Neural progenitor cell (in vitro differentiated cells): ENCODE data around the gene ZNF620. TPM values are rescaled to one million over a fixed set of nuclear protein-coding genes. Genes with fewer than 3 reads are reported as not detected.

Source experiments
- DNase-seq: peaks from one replicate; pipeline ENCODE4 v3.0.0-alpha.2; 2016; ENCODE audit warnings: low spot score
- H2AFZ ChIP-seq: fragments of 200-600 bp; sonication (generic); replicated peaks from 2 replicates; pipeline ENCODE4 v1.6.1; 2016; ENCODE audit warnings: antibody characterized with exemption
- H3F3A ChIP-seq: fragments of 200-600 bp; sonication (generic); 2 replicates; pipeline ENCODE4 v1.6.1; 2016; ENCODE audit warnings: antibody characterized with exemption, low read depth
- H3K27ac ChIP-seq: fragments of 200-600 bp; sonication (generic); 2 replicates; pipeline ENCODE4 v1.5.1; 2016; ENCODE audit warnings: mild to moderate bottlenecking
- H3K27me3 ChIP-seq: fragments of 200-600 bp; sonication (generic); 2 replicates; pipeline ENCODE4 v1.6.1; 2016; ENCODE audit warnings: mild to moderate bottlenecking, moderate library complexity
- H3K36me3 ChIP-seq: fragments of 200-600 bp; sonication (generic); 2 replicates; pipeline ENCODE4 v1.5.1; 2016
- H3K4me1 ChIP-seq: fragments of 200-600 bp; sonication (generic); 2 replicates; pipeline ENCODE4 v1.6.1; 2016; ENCODE audit warnings: mixed run types
- H3K4me2 ChIP-seq: fragments of 200-600 bp; sonication (generic); 2 replicates; pipeline ENCODE4 v1.6.1; 2016
- H3K4me3 ChIP-seq: fragments of 200-600 bp; sonication (generic); 2 replicates; pipeline ENCODE4 v1.5.1; 2016
- H3K79me2 ChIP-seq: fragments of 200-600 bp; sonication (generic); 2 replicates; pipeline ENCODE4 v1.6.1; 2016; ENCODE audit warnings: low read depth
- H3K9ac ChIP-seq: fragments of 200-600 bp; sonication (generic); 2 replicates; pipeline ENCODE4 v1.6.1; 2016
- H3K9me3 ChIP-seq: fragments of 200-600 bp; sonication (generic); 2 replicates; pipeline ENCODE4 v1.5.1; 2016; ENCODE audit warnings: low read depth
- H4K20me1 ChIP-seq: fragments of 200-600 bp; sonication (generic); 2 replicates; pipeline ENCODE4 v1.6.1; 2016; ENCODE audit warnings: low read depth
- H3K27ac Mint-ChIP-seq: 3 replicates; pipeline ENCODE4 v1.8.0; 2021; ENCODE audit warnings: mixed read lengths
- H3K27me3 Mint-ChIP-seq: 2 replicates; pipeline ENCODE4 v1.8.0; 2022; ENCODE audit warnings: low read depth, mild to moderate bottlenecking, inconsistent platforms, moderate library complexity, mixed read lengths; ENCODE audit not compliant: insufficient read depth
- H3K36me3 Mint-ChIP-seq: 3 replicates; pipeline ENCODE4 v1.8.0; 2021; ENCODE audit warnings: mixed read lengths
- H3K4me1 Mint-ChIP-seq: 3 replicates; pipeline ENCODE4 v1.8.0; 2021; ENCODE audit warnings: mixed read lengths
- H3K4me3 Mint-ChIP-seq: 3 replicates; pipeline ENCODE4 v1.8.0; 2021; ENCODE audit warnings: mild to moderate bottlenecking, moderate library complexity, mixed read lengths
- H3K9me3 Mint-ChIP-seq: 3 replicates; pipeline ENCODE4 v1.8.0; 2020; ENCODE audit warnings: mixed read lengths
- EZH2 ChIP-seq: fragments of 200-600 bp; sonication (generic); IDR thresholded peaks from 2 replicates; pipeline ENCODE4 v1.6.1; 2017; ENCODE audit warnings: antibody characterized with exemption, mild to moderate bottlenecking, moderate library complexity
- EZH2phosphoT487 ChIP-seq: fragments of 200-600 bp; sonication (generic); IDR thresholded peaks from 2 replicates; pipeline ENCODE4 v1.6.1; 2017; ENCODE audit warnings: antibody characterized with exemption
- total RNA-seq: library from RNA; depleted of rRNA; stranded (reverse); fragments of >200 nt; gene quantifications from 2 replicates; pipeline ENCODE4 v1.2.3, GENCODE V29; 2015; ENCODE audit warnings: low replicate concordance
- TF ChIP-seq, protein P1 (sequence below): fragments of 200-600 bp; sonication (generic); IDR thresholded peaks from 2 replicates; pipeline ENCODE4 v1.5.1; 2017; ENCODE audit warnings: antibody characterized with exemption, mild to moderate bottlenecking

ZNF620 gene
- total RNA-seq, 1 donor from 2014 or later: 23.6 TPM

DNA sequence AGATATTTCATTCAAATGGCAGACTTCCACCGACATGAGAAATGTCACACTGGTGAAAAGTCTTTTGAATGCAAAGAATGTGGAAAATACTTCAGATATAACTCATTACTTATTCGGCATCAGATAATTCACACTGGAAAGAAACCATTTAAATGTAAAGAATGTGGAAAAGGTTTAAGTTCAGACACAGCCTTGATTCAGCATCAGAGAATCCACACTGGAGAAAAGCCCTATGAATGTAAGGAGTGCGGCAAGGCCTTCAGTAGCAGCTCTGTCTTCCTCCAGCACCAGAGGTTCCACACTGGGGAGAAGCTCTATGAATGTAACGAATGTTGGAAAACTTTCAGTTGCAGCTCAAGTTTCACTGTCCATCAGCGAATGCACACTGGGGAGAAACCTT is 10.4 kb downstream of the ZNF620 start:
- H3K9me3 Mint-ChIP-seq: peaks cover 2% of the 10 kb centered on the region
- Histone ChIP-seq H3K27me3 (no peaks in the 10 kb centered on the region), H3K79me2 (no peaks in the 10 kb centered on the region), H3K9ac (no peak overlapping the region), H3K9me3 (no peaks in the 10 kb centered on the region), H3K36me3 (no peaks in the 10 kb centered on the region), H3K4me1 (no peaks in the 10 kb centered on the region), H3F3A (no peaks in the 10 kb centered on the region), H4K20me1 (no peaks in the 10 kb centered on the region), H3K27ac (no peak overlapping the region), H2AFZ (no peak overlapping the region), H3K4me2 (no peak overlapping the region), H3K4me3 (no peak overlapping the region)
- no peak overlapping the region for H3K27ac Mint-ChIP-seq
- H3K36me3 Mint-ChIP-seq: peaks cover 39% of the 10 kb centered on the region
- TF ChIP-seq, protein P1, sequence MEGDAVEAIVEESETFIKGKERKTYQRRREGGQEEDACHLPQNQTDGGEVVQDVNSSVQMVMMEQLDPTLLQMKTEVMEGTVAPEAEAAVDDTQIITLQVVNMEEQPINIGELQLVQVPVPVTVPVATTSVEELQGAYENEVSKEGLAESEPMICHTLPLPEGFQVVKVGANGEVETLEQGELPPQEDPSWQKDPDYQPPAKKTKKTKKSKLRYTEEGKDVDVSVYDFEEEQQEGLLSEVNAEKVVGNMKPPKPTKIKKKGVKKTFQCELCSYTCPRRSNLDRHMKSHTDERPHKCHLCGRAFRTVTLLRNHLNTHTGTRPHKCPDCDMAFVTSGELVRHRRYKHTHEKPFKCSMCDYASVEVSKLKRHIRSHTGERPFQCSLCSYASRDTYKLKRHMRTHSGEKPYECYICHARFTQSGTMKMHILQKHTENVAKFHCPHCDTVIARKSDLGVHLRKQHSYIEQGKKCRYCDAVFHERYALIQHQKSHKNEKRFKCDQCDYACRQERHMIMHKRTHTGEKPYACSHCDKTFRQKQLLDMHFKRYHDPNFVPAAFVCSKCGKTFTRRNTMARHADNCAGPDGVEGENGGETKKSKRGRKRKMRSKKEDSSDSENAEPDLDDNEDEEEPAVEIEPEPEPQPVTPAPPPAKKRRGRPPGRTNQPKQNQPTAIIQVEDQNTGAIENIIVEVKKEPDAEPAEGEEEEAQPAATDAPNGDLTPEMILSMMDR: no peak
- TF ChIP-seq EZH2 (no peak), EZH2phosphoT487 (no peak)
- DNase-seq: no peak
- no peak overlapping the region for H3K4me3 Mint-ChIP-seq
- no peaks in the 10 kb centered on the region for H3K27me3 Mint-ChIP-seq
- no peaks in the 10 kb centered on the region for H3K4me1 Mint-ChIP-seq

DNA sequence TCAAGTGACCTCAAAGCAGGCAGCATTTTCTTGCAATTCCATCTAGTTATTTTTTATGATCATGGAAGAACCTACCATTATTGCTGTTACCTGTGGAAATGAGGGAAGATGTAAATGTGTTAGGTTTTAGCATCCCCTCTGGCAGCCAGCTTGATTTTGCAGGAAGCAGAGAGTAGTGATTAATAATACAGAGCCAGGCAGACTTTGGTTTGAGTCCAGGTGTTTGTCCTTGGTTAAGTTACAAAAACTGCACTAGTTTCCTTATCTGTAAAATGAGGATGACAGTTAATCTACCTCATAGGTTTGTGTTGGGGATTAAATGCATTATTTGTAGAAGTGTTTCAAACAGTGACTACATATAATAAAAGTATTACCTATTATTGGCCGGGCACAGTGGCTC is 12.2 kb downstream of the ZNF620 start:
- H3K4me3 ChIP-seq: no peak overlapping the region
- H3K36me3 ChIP-seq: no peaks in the 10 kb centered on the region
- no peak overlapping the region for H3K27ac Mint-ChIP-seq
- H3F3A ChIP-seq: no peaks in the 10 kb centered on the region
- TF ChIP-seq, protein P1: no peak
- TF ChIP-seq EZH2phosphoT487: no peak
- TF ChIP-seq EZH2: no peak
- no peak overlapping the region for H3K4me2 ChIP-seq
- no peaks in the 10 kb centered on the region for H3K27me3 ChIP-seq
- H3K4me1 Mint-ChIP-seq: no peaks in the 10 kb centered on the region
- no peak overlapping the region for H2AFZ ChIP-seq
- no peak overlapping the region for H3K4me3 Mint-ChIP-seq
- H3K9me3 ChIP-seq: no peaks in the 10 kb centered on the region
- H3K27ac ChIP-seq: no peak overlapping the region
- no peak overlapping the region for H3K9ac ChIP-seq
- no peaks in the 10 kb centered on the region for H4K20me1 ChIP-seq
- peaks cover 2% of the 10 kb centered on the region for H3K9me3 Mint-ChIP-seq
- no peaks in the 10 kb centered on the region for H3K27me3 Mint-ChIP-seq
- DNase-seq: no peak
- no peaks in the 10 kb centered on the region for H3K4me1 ChIP-seq
- H3K36me3 Mint-ChIP-seq: peaks cover 33% of the 10 kb centered on the region
- no peaks in the 10 kb centered on the region for H3K79me2 ChIP-seq

DNA sequence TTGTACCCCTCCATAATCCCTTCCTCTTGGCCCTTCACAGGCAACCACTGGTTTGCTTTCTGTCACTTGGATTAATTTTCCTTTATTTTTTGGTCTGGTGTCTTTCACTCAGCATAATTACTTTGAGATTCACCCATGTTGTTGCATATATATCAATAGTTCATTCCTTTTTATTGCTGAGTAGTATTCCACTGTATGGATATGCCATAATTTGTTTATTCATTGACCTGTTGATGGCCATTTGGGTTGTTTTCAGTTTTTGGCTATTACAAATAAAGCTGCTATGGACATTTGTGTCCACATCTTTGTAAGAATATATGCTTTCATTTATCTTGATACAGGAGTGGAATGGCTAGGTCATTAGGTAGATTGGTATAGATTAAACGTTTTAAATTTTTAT is 13.0 kb downstream of the ZNF620 start:
- H3K27me3 ChIP-seq: no peaks in the 10 kb centered on the region
- no peak overlapping the region for H3K4me3 ChIP-seq
- Mint-ChIP-seq H3K27ac (no peak overlapping the region), H3K4me1 (peaks cover 2% of the 10 kb centered on the region), H3K4me3 (no peak overlapping the region), H3K9me3 (peaks cover 2% of the 10 kb centered on the region), H3K36me3 (peaks cover 33% of the 10 kb centered on the region), H3K27me3 (no peaks in the 10 kb centered on the region)
- no peaks in the 10 kb centered on the region for H3K9me3 ChIP-seq
- no peak for DNase-seq
- no peaks in the 10 kb centered on the region for H3K4me1 ChIP-seq
- H3F3A ChIP-seq: peaks cover 3% of the 10 kb centered on the region
- no peaks in the 10 kb centered on the region for H3K36me3 ChIP-seq
- H3K9ac ChIP-seq: no peak overlapping the region
- no peaks in the 10 kb centered on the region for H3K79me2 ChIP-seq
- H2AFZ ChIP-seq: no peak overlapping the region
- no peak overlapping the region for H3K27ac ChIP-seq
- no peaks in the 10 kb centered on the region for H4K20me1 ChIP-seq
- TF ChIP-seq EZH2: no peak
- TF ChIP-seq EZH2phosphoT487: no peak
- TF ChIP-seq, protein P1: no peak
- no peak overlapping the region for H3K4me2 ChIP-seq
